IMR-90 (cell line): ENCODE measurements around the gene ARL14EPL. TPM values are rescaled to one million over a fixed set of nuclear protein-coding genes. Genes with fewer than 3 reads are reported as not detected.

ENCODE experiments used
- ATAC-seq: fragments of 200-7000 bp; cut with Tn5 transposase; 2 replicates; pipeline ENCODE4 v1.9.1; 2020; ENCODE audit warnings: low read depth, mild to moderate bottlenecking, moderate library complexity
- BruUV-seq: library from RNA; stranded (reverse); fragments of 400-500 nt; replicated peaks from 2 replicates; lab custom pipeline; 2021; lab: Mats Ljungman, UMichigan
- CTCF ChIA-PET: fragments of 300-600 bp; formaldehyde crosslinking; extraction: SDS; loops from one replicate; lab custom pipeline; 2021; ENCODE audit warnings: antibody characterized with exemption; lab: Yijun Ruan, JAX
- POLR2A ChIA-PET: fragments of 300-600 bp; sonication (Branson Sonifier 250); formaldehyde crosslinking; loops from one replicate; lab custom pipeline; 2022; ENCODE audit warnings: antibody characterized with exemption; ENCODE audit not compliant: unreplicated experiment; lab: Charles Lee
- DNase-seq: peaks from one replicate; pipeline ENCODE4 v3.0.0; 2013
- H2AFZ ChIP-seq: replicated peaks from 2 replicates; pipeline ENCODE3; 2013; ENCODE audit warnings: low read length, mild to moderate bottlenecking; ENCODE audit not compliant: poor library complexity
- H2AK5ac ChIP-seq: 2 replicates; pipeline ENCODE4 v1.6.1; 2013; ENCODE audit warnings: low read depth, low read length, inconsistent platforms
- H2AK9ac ChIP-seq: replicated peaks from 2 replicates; pipeline ENCODE3; 2013; ENCODE audit warnings: mild to moderate bottlenecking, low read depth, low read length, moderate library complexity; ENCODE audit not compliant: poor library complexity
- H2BK120ac ChIP-seq: 2 replicates; pipeline ENCODE4 v1.6.1; 2013; ENCODE audit warnings: low read depth, low read length, inconsistent platforms
- H2BK15ac ChIP-seq: 3 replicates; pipeline ENCODE4 v1.6.1; 2013; ENCODE audit warnings: low read depth, low read length, inconsistent platforms
- H2BK20ac ChIP-seq: 2 replicates; pipeline ENCODE4 v1.6.1; 2013; ENCODE audit warnings: low read depth, mild to moderate bottlenecking, inconsistent platforms, low read length, moderate library complexity
- H2BK5ac ChIP-seq: 2 replicates; pipeline ENCODE4 v1.6.1; 2013; ENCODE audit warnings: mild to moderate bottlenecking, low read depth, low read length, inconsistent platforms; ENCODE audit not compliant: poor library complexity, severe bottlenecking
- H3K14ac ChIP-seq: replicated peaks from 2 replicates; pipeline ENCODE4 v1.6.1; 2013; ENCODE audit warnings: low read depth, low read length, inconsistent platforms
- H3K18ac ChIP-seq: 2 replicates; pipeline ENCODE4 v1.6.1; 2013; ENCODE audit warnings: low read depth, low read length, control low read depth
- H3K23ac ChIP-seq: 2 replicates; pipeline ENCODE4 v1.6.1; 2013; ENCODE audit warnings: low read depth, low read length, inconsistent platforms
- H3K27ac ChIP-seq: 2 replicates; pipeline ENCODE4 v1.5.1; 2013; ENCODE audit warnings: mild to moderate bottlenecking, control low read depth, low read length; ENCODE audit not compliant: insufficient read depth
- H3K27me3 ChIP-seq: 2 replicates; pipeline ENCODE4 v1.6.1; 2013; ENCODE audit warnings: low read length; ENCODE audit not compliant: control insufficient read depth, insufficient read depth
- H3K36me3 ChIP-seq: 2 replicates; pipeline ENCODE4 v1.6.1; 2013; ENCODE audit warnings: low read length, mixed read lengths; ENCODE audit not compliant: control insufficient read depth, insufficient read depth
- H3K4ac ChIP-seq: 2 replicates; pipeline ENCODE4 v1.6.1; 2013; ENCODE audit warnings: low read depth, low read length, inconsistent platforms
- H3K4me1 ChIP-seq: 2 replicates; pipeline ENCODE4 v1.6.1; 2013; ENCODE audit warnings: low read length, mixed read lengths; ENCODE audit not compliant: control insufficient read depth, insufficient read depth
- H3K4me2 ChIP-seq: 2 replicates; pipeline ENCODE4 v1.6.1; 2013; ENCODE audit warnings: low read depth, mild to moderate bottlenecking, control low read depth, low read length, moderate library complexity
- H3K4me3 ChIP-seq: 2 replicates; pipeline ENCODE4 v1.5.1; 2013; ENCODE audit warnings: low read depth, mild to moderate bottlenecking, control low read depth, low read length, moderate library complexity; ENCODE audit not compliant: insufficient read depth
- H3K56ac ChIP-seq: 2 replicates; pipeline ENCODE4 v1.6.1; 2013; ENCODE audit warnings: low read length, inconsistent platforms; ENCODE audit not compliant: insufficient read depth; ENCODE audit errors: extremely low read depth
- H3K79me1 ChIP-seq, 2 experiments: 2 replicates each; pipeline ENCODE4 v1.6.1; 2013; ENCODE audit warnings: low read length in 2 of 2, inconsistent platforms in 1 of 2, low read depth in 1 of 2
- H3K9ac ChIP-seq: 2 replicates; pipeline ENCODE4 v1.6.1; 2013; ENCODE audit warnings: low read depth, low read length, control low read depth
- H3K9me1 ChIP-seq: 2 replicates; pipeline ENCODE4 v1.6.1; 2013; ENCODE audit warnings: low read length, inconsistent platforms; ENCODE audit not compliant: insufficient read depth
- H3K9me3 ChIP-seq: 2 replicates; pipeline ENCODE4 v1.6.1; 2013; ENCODE audit warnings: low read length; ENCODE audit not compliant: control insufficient read depth, insufficient read depth
- H4K20me1 ChIP-seq: 2 replicates; pipeline ENCODE4 v1.6.1; 2013; ENCODE audit warnings: low read length, inconsistent platforms; ENCODE audit not compliant: insufficient read depth
- H4K5ac ChIP-seq: 2 replicates; pipeline ENCODE4 v1.6.1; 2013; ENCODE audit warnings: mild to moderate bottlenecking, low read depth, low read length, control low read depth
- H4K8ac ChIP-seq, 2 experiments: 2 replicates each; pipeline ENCODE4 v1.6.1; 2013; ENCODE audit warnings: low read depth in 2 of 2, low read length in 2 of 2, control low read depth in 1 of 2, inconsistent platforms in 1 of 2
- H4K91ac ChIP-seq: 2 replicates; pipeline ENCODE4 v1.6.1; 2013; ENCODE audit warnings: low read depth, low read length, inconsistent platforms; ENCODE audit not compliant: insufficient read depth
- BHLHE40 ChIP-seq: fragments of 150-350 bp; IDR thresholded peaks from 2 replicates; pipeline ENCODE4 v1.6.1; 2016; ENCODE audit warnings: mild to moderate bottlenecking, low read depth, low read length
- CEBPB ChIP-seq: IDR thresholded peaks from 2 replicates; pipeline ENCODE4 v1.6.1; 2012; ENCODE audit warnings: low read depth, low read length, improper control_type of control experiment
- CHD1 ChIP-seq: IDR thresholded peaks from 2 replicates; pipeline ENCODE4 v1.6.1; 2012; ENCODE audit warnings: low read depth, low read length, improper control_type of control experiment
- CTCF ChIP-seq: conservative IDR thresholded peaks from 2 replicates; pipeline ENCODE4 v1.5.1; 2012; ENCODE audit warnings: mild to moderate bottlenecking, low read depth, low read length, improper control_type of control experiment
- ELK1 ChIP-seq: fragments of 150-350 bp; IDR thresholded peaks from 2 replicates; pipeline ENCODE4 v1.6.1; 2016; ENCODE audit warnings: low read depth, mild to moderate bottlenecking, low read length, moderate library complexity, borderline replicate concordance
- MAFK ChIP-seq: IDR thresholded peaks from 2 replicates; pipeline ENCODE4 v1.6.1; 2012; ENCODE audit warnings: low read depth, low read length, improper control_type of control experiment
- MAZ ChIP-seq: IDR thresholded peaks from 2 replicates; pipeline ENCODE4 v1.6.1; 2012; ENCODE audit warnings: low read depth, mild to moderate bottlenecking, low read length, improper control_type of control experiment, moderate library complexity, borderline replicate concordance
- NFE2L2 ChIP-seq: fragments of 150-350 bp; IDR thresholded peaks from 2 replicates; pipeline ENCODE4 v1.6.1; 2016; ENCODE audit warnings: low read depth, mild to moderate bottlenecking, low read length
- POLR2A ChIP-seq: IDR thresholded peaks from 2 replicates; pipeline ENCODE4 v1.6.1; 2012; ENCODE audit warnings: mild to moderate bottlenecking, low read depth, low read length
- RAD21 ChIP-seq: IDR thresholded peaks from 2 replicates; pipeline ENCODE4 v1.6.1; 2012; ENCODE audit warnings: low read length, improper control_type of control experiment
- RFX5 ChIP-seq: IDR thresholded peaks from 2 replicates; pipeline ENCODE4 v1.8.0; 2012; ENCODE audit warnings: low read depth, mild to moderate bottlenecking, low read length, moderate library complexity
- SMC3 ChIP-seq: fragments of 150-350 bp; IDR thresholded peaks from 2 replicates; pipeline ENCODE4 v1.6.1; 2016; ENCODE audit warnings: low read depth, mild to moderate bottlenecking, antibody characterized with exemption, low read length, moderate library complexity
- USF2 ChIP-seq: fragments of 150-350 bp; IDR thresholded peaks from 2 replicates; pipeline ENCODE4 v1.6.1; 2017; ENCODE audit warnings: mild to moderate bottlenecking, antibody characterized with exemption, low read length, low read depth
- WGBS, 2 experiments: methylation state at CpG; one replicate each; pipeline versions ENCODE4 v1.1.5 to v1.1.7; 2013; ENCODE audit warnings: missing lambda C conversion rate in 2 of 2; ENCODE audit not compliant: insufficient read length in 1 of 2; ENCODE audit errors: extremely low coverage in 2 of 2; 5-methylcytosine and 5-hydroxymethylcytosine counted together
- dilution Hi-C: fragments of 300-500 bp; cut with HindIII; formaldehyde crosslinking; loops from one replicate; pipeline ENCODE4 v1.14.3; 2018; ENCODE audit warnings: low sequenced_read_pairs; ENCODE audit not compliant: unreplicated experiment
- in situ Hi-C: fragments of 300-500 bp; cut with MboI; formaldehyde crosslinking; loops from 3 replicates; pipeline ENCODE4 v1.14.3; 2019; ENCODE audit warnings: low sequenced_read_pairs, inconsistent platforms, mixed read lengths
- intact Hi-C: fragments of 100-400 bp; cut with micrococcal nuclease; formaldehyde crosslinking; loops from 2 replicates; pipeline ENCODE4 v1.10.0; 2022
- polyA plus RNA-seq, 3 experiments: library from polyadenylated mRNA; depleted of rRNA; stranded (reverse); fragments of >200 nt; gene quantifications; 2 replicates each; pipeline ENCODE4 v1.2.3, GENCODE V29; 2012; ENCODE audit warnings: low replicate concordance in 1 of 3
- total RNA-seq: library from RNA; depleted of rRNA; stranded (reverse); fragments of >200 nt; gene quantifications from 2 replicates; pipeline ENCODE4 v1.2.3, GENCODE V29; 2012

Gene ARL14EPL
- total and polyA plus RNA-seq, 2 of the 4 experiments (the other 2 are of a cell fraction) = not detected

GRCh38 chr5:116084871-116085715 is 52.8 kb downstream of the ARL14EPL start, which contains the start of gene COMMD10:
COMMD10 (plus strand) TSS chr5:116085025.
- Histone ChIP-seq H3K79me1 (peaks cover 14 to 24% of the 10 kb centered on the region in 2 experiments; a peak in 3 of 4 replicates), H2BK5ac (peak within 1 kb of the TSS; percentile 83), H3K23ac (peak within 1 kb of the TSS; percentile 73; the same call in 1 of the 2 replicates), H3K14ac (peak within 1 kb of the TSS; percentile 97), H3K4ac (peak within 1 kb of the TSS; percentile 96), H3K9me3 (no peaks in the 10 kb centered on the region), H2AK9ac (peak within 1 kb of the TSS; percentile 63), H3K4me1 (peaks cover 6% of the 10 kb centered on the region; the same call in 1 of the 2 replicates), H3K9ac (peak within 1 kb of the TSS; percentile 70), H2BK20ac (no peak within 1 kb of the TSS), H4K8ac (peak within 1 kb of the TSS; percentile 75 to 98), H3K56ac (peak within 1 kb of the TSS; percentile 64), H2BK120ac (peak within 1 kb of the TSS; percentile 72), H2AK5ac (peak within 1 kb of the TSS; percentile 46), H3K27ac (peak within 1 kb of the TSS; percentile 64), H4K20me1 (no peaks in the 10 kb centered on the region), H4K5ac (peak within 1 kb of the TSS; percentile 67), H3K27me3 (no peaks in the 10 kb centered on the region), H3K4me3 (peak within 1 kb of the TSS; percentile 71), H4K91ac (peak within 1 kb of the TSS; percentile 94), H3K4me2 (peak within 1 kb of the TSS; percentile 82), H3K18ac (peak within 1 kb of the TSS; percentile 54; the same call in 1 of the 2 replicates), H2BK15ac (peak within 1 kb of the TSS; percentile 2; the same call in 1 of the 3 replicates), H2AFZ (peak within 1 kb of the TSS; percentile 96), H3K36me3 (no peaks in the 10 kb centered on the region), H3K9me1 (peaks cover 5% of the 10 kb centered on the region; the same call in 1 of the 2 replicates)
- POLR2A ChIA-PET = no interaction called here
- intact Hi-C loops (no loop called here), dilution Hi-C loops (no loop called here), in situ Hi-C loops (no loop called here)
- WGBS, 2 experiments = 1% methylated on average over 33 of the region's 65 CpGs; no CpG with 5 or more reads in 1 of the 2 experiments
- peak; percentile 93 for ATAC-seq
- BruUV-seq = no TSS peak
- CTCF ChIA-PET = interaction anchor here (0.7 kb wide), 1 partner anchor 17 kb away, joined by 3 read pairs; no protein-coding TSS in a partner anchor
- DNase-seq = peak; percentile 89
- TF ChIP-seq POLR2A (peak; percentile 84), NFE2L2 (no peak), ELK1 (no peak), BHLHE40 (peak; percentile 57; the same call in 1 of the 2 replicates), RFX5 (no peak), CHD1 (no peak; the same call in 1 of the 2 replicates), USF2 (peak; percentile 78), CTCF (no peak), MAZ (no peak; the same call in 1 of the 2 replicates), MAFK (no peak), RAD21 (no peak), SMC3 (no peak), CEBPB (no peak)
